Measurements from ENCODE around the gene PTPRA. TPM values are rescaled to one million over a fixed set of nuclear protein-coding genes. Genes with fewer than 3 reads are reported as not detected.
"Not testable (repeated sequence)": the region's sequence is repeated elsewhere in the genome, so short reads cannot be mapped to it uniquely, and the experiment has no call there.

PTPRA gene
- total RNA-seq, 1 experiment from 2014 or later = 57.0 TPM

DNA sequence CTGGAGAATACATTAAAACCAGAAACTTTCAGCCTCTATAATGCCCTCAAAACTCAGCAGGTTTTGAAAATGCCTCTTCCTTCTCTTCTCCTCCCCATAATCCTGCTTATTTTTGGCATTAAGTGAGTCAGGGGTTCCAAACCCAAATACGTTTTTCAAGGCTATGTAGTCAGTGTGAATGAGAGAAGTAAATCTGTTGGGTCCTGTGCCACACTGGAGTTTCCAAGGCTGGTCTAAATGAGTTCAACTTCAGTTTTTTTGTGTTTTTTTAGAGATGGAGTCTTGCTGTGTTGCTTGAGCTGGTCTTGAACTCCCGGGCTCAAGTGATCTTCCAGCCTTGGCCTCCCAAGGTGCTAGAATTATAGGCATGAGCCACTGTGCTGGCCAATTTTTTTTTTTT, 20.9 kb downstream of the PTPRA start:
- Mint-ChIP-seq H3K4me3 (ENCODE audit: unreplicated experiment) (no peak overlapping the region), H3K9me3 (ENCODE audit: unreplicated experiment) (no peaks in the 10 kb centered on the region), H3K36me3 (ENCODE audit: insufficient read depth, unreplicated experiment) (peaks cover 9% of the 10 kb centered on the region), H3K27me3 (ENCODE audit: insufficient read depth, unreplicated experiment) (no peaks in the 10 kb centered on the region), H3K27ac (ENCODE audit: unreplicated experiment) (no peak overlapping the region), H3K4me1 (ENCODE audit: low read depth, unreplicated experiment) (no peaks in the 10 kb centered on the region)
- CTCF ChIA-PET = no interaction called here
- intact Hi-C loops (cut with micrococcal nuclease; ENCODE audit: unreplicated experiment) = no loop called here
- BruUV-seq (replicated peaks) = no TSS peak
- H3K9me3 ChIP-seq = no peaks in the 10 kb centered on the region; the same call in 1 of the 2 replicates
- no peak overlapping the region for H3K4me3 ChIP-seq (ENCODE audit: low read depth, low read length)
- H3K27me3 ChIP-seq (replicated peaks; ENCODE audit: control insufficient read depth, insufficient read depth, low read length) = no peaks in the 10 kb centered on the region
- TF ChIP-seq, protein P1, sequence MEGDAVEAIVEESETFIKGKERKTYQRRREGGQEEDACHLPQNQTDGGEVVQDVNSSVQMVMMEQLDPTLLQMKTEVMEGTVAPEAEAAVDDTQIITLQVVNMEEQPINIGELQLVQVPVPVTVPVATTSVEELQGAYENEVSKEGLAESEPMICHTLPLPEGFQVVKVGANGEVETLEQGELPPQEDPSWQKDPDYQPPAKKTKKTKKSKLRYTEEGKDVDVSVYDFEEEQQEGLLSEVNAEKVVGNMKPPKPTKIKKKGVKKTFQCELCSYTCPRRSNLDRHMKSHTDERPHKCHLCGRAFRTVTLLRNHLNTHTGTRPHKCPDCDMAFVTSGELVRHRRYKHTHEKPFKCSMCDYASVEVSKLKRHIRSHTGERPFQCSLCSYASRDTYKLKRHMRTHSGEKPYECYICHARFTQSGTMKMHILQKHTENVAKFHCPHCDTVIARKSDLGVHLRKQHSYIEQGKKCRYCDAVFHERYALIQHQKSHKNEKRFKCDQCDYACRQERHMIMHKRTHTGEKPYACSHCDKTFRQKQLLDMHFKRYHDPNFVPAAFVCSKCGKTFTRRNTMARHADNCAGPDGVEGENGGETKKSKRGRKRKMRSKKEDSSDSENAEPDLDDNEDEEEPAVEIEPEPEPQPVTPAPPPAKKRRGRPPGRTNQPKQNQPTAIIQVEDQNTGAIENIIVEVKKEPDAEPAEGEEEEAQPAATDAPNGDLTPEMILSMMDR (IDR thresholded peaks at IDR 0.05; ENCODE audit: insufficient read depth in 1 of 2, low read depth in 1 of 2, low read length in 1 of 2, severe bottlenecking in 1 of 2, unreplicated experiment in 1 of 2) = no peak
- peaks cover 6% of the 10 kb centered on the region; the same call in 1 of the 2 replicates for H3K4me1 ChIP-seq
- POLR2A ChIA-PET = no interaction called here
- no peaks in the 10 kb centered on the region for H3K36me3 ChIP-seq (ENCODE audit: control insufficient read depth, insufficient read depth, low read length)
- DNase-seq = no peak

DNA sequence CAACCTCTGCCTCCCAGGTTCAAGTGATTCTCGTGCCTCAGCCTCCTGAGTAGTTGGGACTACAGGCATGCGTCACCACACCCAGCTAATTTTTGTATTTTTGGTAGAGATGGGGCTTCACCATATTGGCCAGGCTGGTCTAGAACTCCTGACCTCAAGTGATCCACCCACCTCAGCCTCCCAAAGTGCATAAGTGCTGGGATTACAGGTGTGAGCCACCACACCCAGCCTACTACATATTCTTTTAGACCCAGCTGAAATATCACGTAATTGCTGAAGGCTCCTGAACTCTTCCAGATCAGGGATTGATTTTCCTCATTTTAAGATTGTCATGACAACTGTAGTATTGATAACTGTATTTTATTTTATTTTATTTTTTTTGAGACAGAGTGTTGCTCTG, 21.9 kb downstream of the PTPRA start:
- H3K27me3 Mint-ChIP-seq (ENCODE audit: insufficient read depth, unreplicated experiment); H3K4me1 ChIP-seq; H3K36me3 ChIP-seq (ENCODE audit: control insufficient read depth, insufficient read depth, low read length); H3K9me3 Mint-ChIP-seq (ENCODE audit: unreplicated experiment); H3K9me3 ChIP-seq; CTCF ChIA-PET; BruUV-seq (replicated peaks); H3K4me1 Mint-ChIP-seq (ENCODE audit: low read depth, unreplicated experiment); H3K36me3 Mint-ChIP-seq (ENCODE audit: insufficient read depth, unreplicated experiment); POLR2A ChIA-PET; intact Hi-C loops (cut with micrococcal nuclease; ENCODE audit: unreplicated experiment); H3K27ac Mint-ChIP-seq (ENCODE audit: unreplicated experiment); DNase-seq; H3K4me3 Mint-ChIP-seq (ENCODE audit: unreplicated experiment); H3K27me3 ChIP-seq (replicated peaks; ENCODE audit: control insufficient read depth, insufficient read depth, low read length); H3K4me3 ChIP-seq (ENCODE audit: low read depth, low read length): not testable (repeated sequence)

DNA sequence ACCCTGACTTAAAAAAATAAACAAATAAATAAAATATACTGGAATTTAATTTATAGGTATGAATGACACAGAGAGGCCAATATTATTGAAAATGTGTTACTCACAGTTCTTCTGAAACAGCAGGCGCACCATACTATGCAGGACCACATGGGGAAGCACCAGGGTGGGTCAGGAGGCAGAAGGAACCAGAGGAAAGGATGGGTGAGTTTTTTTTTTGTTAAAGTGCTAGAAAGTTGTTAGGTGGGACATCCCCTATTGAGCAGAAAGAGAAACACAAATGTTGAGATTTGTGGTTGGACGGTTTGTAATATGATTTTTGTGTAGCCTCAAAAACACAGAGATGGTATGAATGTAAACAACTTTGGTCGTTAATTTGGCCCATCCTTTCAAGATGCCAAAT, 26.0 kb downstream of the PTPRA start:
- Mint-ChIP-seq H3K4me1 (ENCODE audit: low read depth, unreplicated experiment) (no peaks in the 10 kb centered on the region), H3K36me3 (ENCODE audit: insufficient read depth, unreplicated experiment) (peaks cover 14% of the 10 kb centered on the region), H3K9me3 (ENCODE audit: unreplicated experiment) (peaks cover 3% of the 10 kb centered on the region), H3K4me3 (ENCODE audit: unreplicated experiment) (no peak overlapping the region), H3K27me3 (ENCODE audit: insufficient read depth, unreplicated experiment) (no peaks in the 10 kb centered on the region), H3K27ac (ENCODE audit: unreplicated experiment) (no peak overlapping the region)
- peaks cover 1% of the 10 kb centered on the region; the same call in 1 of the 2 replicates for H3K36me3 ChIP-seq (ENCODE audit: control insufficient read depth, insufficient read depth, low read length)
- ChIA-PET CTCF (no interaction called here), POLR2A (no interaction called here)
- BruUV-seq (replicated peaks) = no TSS peak
- H3K4me3 ChIP-seq (ENCODE audit: low read depth, low read length) = no peak overlapping the region
- H3K4me1 ChIP-seq = no peaks in the 10 kb centered on the region
- intact Hi-C loops (cut with micrococcal nuclease; ENCODE audit: unreplicated experiment) = no loop called here
- DNase-seq = no peak
- TF ChIP-seq, protein P1 (IDR thresholded peaks at IDR 0.05; ENCODE audit: insufficient read depth in 1 of 2, low read depth in 1 of 2, low read length in 1 of 2, severe bottlenecking in 1 of 2, unreplicated experiment in 1 of 2) = no peak
- H3K27me3 ChIP-seq (replicated peaks; ENCODE audit: control insufficient read depth, insufficient read depth, low read length) = no peaks in the 10 kb centered on the region
- no peaks in the 10 kb centered on the region; the same call in 1 of the 2 replicates for H3K9me3 ChIP-seq
